ENCODE results near the gene RNF145.

- TF ChIP-seq POLR2A (IDR thresholded peaks at IDR 0.05) (no peak), CTCF (IDR thresholded peaks at IDR 0.05) (no peak)
Measured at GRCh38 chr5:159231167-159231566, 21.8 kb upstream of the RNF145 start.

All from esophagus squamous epithelium (tissue), 4 donors.